Colonic mucosa (tissue), 4 donors: ENCODE data around the gene KATNBL1. TPM values are rescaled to one million over a fixed set of nuclear protein-coding genes. Genes with fewer than 3 reads are reported as not detected.

Experiments used
- DNase-seq: peaks from one replicate; pipeline ENCODE4 v3.0.0-alpha.2; 2020
- H3K27ac ChIP-seq: fragments of 200-600 bp; one replicate; pipeline ENCODE4 v1.8.0; 2021
- H3K27me3 ChIP-seq: fragments of 200-600 bp; one replicate; pipeline ENCODE4 v1.8.0; 2021
- H3K36me3 ChIP-seq: fragments of 200-600 bp; one replicate; pipeline ENCODE4 v1.8.0; 2021
- H3K4me1 ChIP-seq: fragments of 200-600 bp; one replicate; pipeline ENCODE4 v1.8.0; 2021; ENCODE audit warnings: mild to moderate bottlenecking
- H3K4me3 ChIP-seq: fragments of 200-600 bp; one replicate; pipeline ENCODE4 v1.8.0; 2021
- H3K9ac ChIP-seq, 2 donors: one replicate each; pipeline ENCODE4 v1.7.0; 2013; ENCODE audit warnings: control low read depth in 2 of 2, low read depth in 2 of 2, low read length in 2 of 2
- H3K9me3 ChIP-seq: fragments of 200-600 bp; one replicate; pipeline ENCODE4 v1.8.0; 2021
- CTCF ChIP-seq: fragments of 200-600 bp; IDR thresholded peaks from one replicate; pipeline ENCODE4 v1.8.0; 2022; ENCODE audit warnings: antibody characterized with exemption, mild to moderate bottlenecking
- intact Hi-C: fragments of 100-400 bp; cut with DNase I; formaldehyde crosslinking; loops from one replicate; pipeline ENCODE4 v1.14.1; 2022
- total RNA-seq, 2 donors: library from RNA; stranded (reverse); fragmentation: NEBNext Ultra II Directional in 1 of 2; extraction: Animal tissue kit (Norgen Biotek cat#: 25700) in 1 of 2; gene quantifications; one replicate each; pipeline ENCODE4 v1.2.1, GENCODE V29; 2021
- donor health status: healthy.
- donor health status: DM: no; HTN: no; CAD: no.
- donor health status: DM: no; HTN: no; CAD: no.

KATNBL1 gene
- total RNA-seq, 2 donors from 2014 or later, result 37.2 to 43.0 TPM

- DNase-seq, result no peak
- no peak for TF ChIP-seq CTCF
- H3K4me1 ChIP-seq, result no peaks in the 10 kb centered on the region
- no peaks in the 10 kb centered on the region for H3K36me3 ChIP-seq
- H3K9ac ChIP-seq, result no peak overlapping the region
- no peak overlapping the region for H3K27ac ChIP-seq
- no peaks in the 10 kb centered on the region for H3K27me3 ChIP-seq
- H3K4me3 ChIP-seq, result no peak overlapping the region
- intact Hi-C loops, result no loop called here
- H3K9me3 ChIP-seq, result no peaks in the 10 kb centered on the region
Observed at GRCh38 chr15:34111488-34111887, 98.4 kb downstream of the KATNBL1 start.

GRCh38 chr15:34109797-34110663 is 99.9 kb downstream of the KATNBL1 start:
- Histone ChIP-seq H3K4me3 (no peak overlapping the region), H3K36me3 (no peaks in the 10 kb centered on the region), H3K9me3 (no peaks in the 10 kb centered on the region), H3K9ac (no peak overlapping the region), H3K27ac (no peak overlapping the region), H3K27me3 (no peaks in the 10 kb centered on the region), H3K4me1 (no peaks in the 10 kb centered on the region)
- TF ChIP-seq CTCF, result peak; percentile 35
- intact Hi-C loops, result no loop called here
- no peak for DNase-seq

- H3K27me3 ChIP-seq, result no peaks in the 10 kb centered on the region
- no peaks in the 10 kb centered on the region for H3K9me3 ChIP-seq
- H3K36me3 ChIP-seq, result no peaks in the 10 kb centered on the region
- H3K9ac ChIP-seq, result no peak overlapping the region
- no peak for TF ChIP-seq CTCF
- peaks cover 3% of the 10 kb centered on the region for H3K4me1 ChIP-seq
- DNase-seq, result no peak
- intact Hi-C loops, result no loop called here
- H3K27ac ChIP-seq, result no peak overlapping the region
- no peak overlapping the region for H3K4me3 ChIP-seq
Observed at GRCh38 chr15:34107315-34107714, 102.6 kb downstream of the KATNBL1 start.

DNA sequence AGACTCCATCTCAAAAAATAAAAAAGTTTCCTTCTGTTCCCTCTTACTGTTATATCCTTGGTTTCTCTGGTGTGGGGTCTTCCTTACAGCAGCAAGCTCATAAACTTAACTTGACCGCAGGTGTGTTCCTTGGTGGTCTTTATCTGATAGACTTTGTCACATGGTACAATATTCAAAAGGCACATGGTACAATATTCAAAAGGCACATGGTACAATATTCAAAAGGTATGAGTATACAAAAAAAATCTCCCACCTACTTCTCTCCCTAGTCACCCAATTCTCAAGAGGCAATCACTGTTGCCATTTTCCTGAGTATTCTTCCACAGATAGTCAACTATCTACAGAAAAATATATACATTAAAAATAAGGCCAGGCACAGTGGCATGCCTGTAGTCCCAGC is 103.5 kb downstream of the KATNBL1 start:
- intact Hi-C loops, result no loop called here
- no peaks in the 10 kb centered on the region for H3K36me3 ChIP-seq
- no peak for TF ChIP-seq CTCF
- no peak for DNase-seq
- no peak overlapping the region for H3K27ac ChIP-seq
- H3K9ac ChIP-seq, result no peak overlapping the region
- H3K4me1 ChIP-seq, result peaks cover 4% of the 10 kb centered on the region
- no peaks in the 10 kb centered on the region for H3K27me3 ChIP-seq
- H3K9me3 ChIP-seq, result no peaks in the 10 kb centered on the region
- H3K4me3 ChIP-seq, result no peak overlapping the region

- no peak for TF ChIP-seq CTCF
- intact Hi-C loops, result loop anchor here (2.0 kb wide), 1 partner anchor 122 kb away; the partner anchor contains the start of gene EMC4
- Histone ChIP-seq H3K9ac (peak overlapping the region; percentile 84 to 86), H3K36me3 (no peaks in the 10 kb centered on the region), H3K4me3 (peak overlapping the region; percentile 90), H3K4me1 (peaks cover 12% of the 10 kb centered on the region), H3K27me3 (no peaks in the 10 kb centered on the region), H3K27ac (peak overlapping the region; percentile 82), H3K9me3 (no peaks in the 10 kb centered on the region)
- no peak for DNase-seq
Observed at GRCh38 chr15:34102175-34102925, 107.5 kb downstream of the KATNBL1 start.
